Lung (tissue), 12 donors: ENCODE results near the gene FAM53A. TPM values are rescaled to one million over a fixed set of nuclear protein-coding genes. Genes with fewer than 3 reads are reported as not detected.
A peak's percentile ranks its signal among the peaks of the same experiment; 100 is the strongest.

Experiments used
- ATAC-seq: fragments of 200-7000 bp; cut with Tn5 transposase; one replicate; pipeline ENCODE4 v1.9.1; 2020; ENCODE audit warnings: moderate number of reproducible peaks; ENCODE audit not compliant: insufficient read depth, low FRiP score
- DNase-seq, 3 donors: peaks; one replicate each; pipeline ENCODE4 v3.0.0-alpha.2; 2013 to 2017
- H3K27ac ChIP-seq, 2 donors: one replicate each; pipeline ENCODE4 v1.5.1; 2013; ENCODE audit warnings: mild to moderate bottlenecking in 2 of 2, moderate library complexity in 2 of 2, control low read depth in 1 of 2, inconsistent platforms in 1 of 2, low read depth in 1 of 2, low read length in 1 of 2
- H3K27me3 ChIP-seq, 3 donors: one replicate each; pipeline ENCODE4 v1.5.1; 2013; ENCODE audit warnings: low read length in 2 of 3; ENCODE audit not compliant: control insufficient read depth in 3 of 3, insufficient read depth in 3 of 3
- H3K36me3 ChIP-seq, 4 donors: one replicate each; pipeline ENCODE4 v1.5.1; 2013; ENCODE audit warnings: low read length in 4 of 4, mild to moderate bottlenecking in 1 of 4, moderate library complexity in 1 of 4; ENCODE audit not compliant: control insufficient read depth in 4 of 4, insufficient read depth in 4 of 4
- H3K4me1 ChIP-seq, 5 donors: one replicate each; pipeline ENCODE4 v1.5.1; 2013; ENCODE audit warnings: low read length in 5 of 5, mild to moderate bottlenecking in 2 of 5, moderate library complexity in 1 of 5; ENCODE audit not compliant: control insufficient read depth in 5 of 5, insufficient read depth in 5 of 5
- H3K4me3 ChIP-seq: one replicate; pipeline ENCODE4 v1.5.1; 2013; ENCODE audit warnings: mild to moderate bottlenecking, control low read depth, moderate library complexity
- H3K9ac ChIP-seq, 2 donors: one replicate each; pipeline ENCODE4 v1.5.1; 2013; ENCODE audit warnings: low read length in 2 of 2, control low read depth in 1 of 2; ENCODE audit not compliant: insufficient read depth in 1 of 2
- H3K9me3 ChIP-seq, 4 donors: one replicate each; pipeline ENCODE4 v1.5.1; 2013; ENCODE audit warnings: low read length in 3 of 4, mild to moderate bottlenecking in 1 of 4, moderate library complexity in 1 of 4; ENCODE audit not compliant: control insufficient read depth in 4 of 4, insufficient read depth in 3 of 4
- CTCF ChIP-seq: IDR thresholded peaks from 2 replicates; pipeline ENCODE4 v1.5.1; 2012; ENCODE audit warnings: mild to moderate bottlenecking; ENCODE audit errors: control extremely low read depth, extremely low read depth
- WGBS, 2 donors: extraction: QIAGEN DNeasy Blood & Tissue Kit; methylation state at CpG; one replicate each; pipeline ENCODE4 v1.1.7; 2013; 5-methylcytosine and 5-hydroxymethylcytosine counted together
- polyA plus RNA-seq, 2 donors: library from polyadenylated mRNA; stranded (reverse); fragments of 200-250 nt; gene quantifications; one replicate each; pipeline ENCODE4 v1.2.1, GENCODE V29; 2013
- total RNA-seq, 2 donors: library from RNA; depleted of rRNA in 1 of 2; stranded (reverse); fragments of >200 nt in 1 of 2; gene quantifications; one replicate each; pipeline ENCODE4 v1.2.1, GENCODE V29; 2014 to 2021
- donor health status: control.
- donor health status: control.
- donor health status: Bipolar disorder and iron deficiency.
- donor health status: healthy.
- donor health status: DM: yes; HTN: yes; CAD: no.

Gene FAM53A
- total and polyA plus RNA-seq, 4 donors: 1.4 to 2.8 (median 2.2) TPM

- no peak for DNase-seq
Measured at GRCh38 chr4:1711055-1711570, 27.0 kb upstream of the FAM53A start.

GRCh38 chr4:1708581-1708980, 24.5 kb upstream of the FAM53A start:
- H3K27ac ChIP-seq: no peak overlapping the region
- H3K27me3 ChIP-seq: no peaks in the 10 kb centered on the region
- peaks cover 0 to 25% (median 4%) of the 10 kb centered on the region in 5 donors for H3K4me1 ChIP-seq
- DNase-seq (no peak), ATAC-seq (no peak)
- TF ChIP-seq CTCF: no peak
- H3K9me3 ChIP-seq: no peaks in the 10 kb centered on the region
- WGBS, 2 donors: 41 to 69% methylated on average over 1 of the region's 1 CpG
- no peak overlapping the region for H3K9ac ChIP-seq
- peaks cover 3 to 12% (median 9%) of the 10 kb centered on the region in 4 donors for H3K36me3 ChIP-seq
- no peak overlapping the region for H3K4me3 ChIP-seq

More at GRCh38 chr4:1711055-1711570, 27.0 kb upstream of the FAM53A start:
- peak overlapping the region; percentile 12 to 45 for H3K9ac ChIP-seq
- TF ChIP-seq CTCF: no peak
- WGBS, 2 donors: 13 to 17% methylated on average over 22 of the region's 22 CpGs
- H3K36me3 ChIP-seq: peaks cover 0 to 10% (median 2%) of the 10 kb centered on the region in 4 donors
- H3K27me3 ChIP-seq: no peaks in the 10 kb centered on the region
- H3K27ac ChIP-seq: peak overlapping the region; percentile 95 to 100
- H3K4me1 ChIP-seq: peaks cover 0 to 25% (median 4%) of the 10 kb centered on the region in 5 donors
- no peak for ATAC-seq
- no peaks in the 10 kb centered on the region for H3K9me3 ChIP-seq
- peak overlapping the region; percentile 72 for H3K4me3 ChIP-seq

GRCh38 chr4:1706358-1706757, 22.2 kb upstream of the FAM53A start:
- Histone ChIP-seq H3K9me3 (no peaks in the 10 kb centered on the region), H3K4me1 (peaks cover 0 to 19% (median 4%) of the 10 kb centered on the region in 5 donors), H3K4me3 (no peak overlapping the region), H3K9ac (no peak overlapping the region), H3K27me3 (no peaks in the 10 kb centered on the region), H3K27ac (no peak overlapping the region), H3K36me3 (peaks cover 8 to 22% (median 16%) of the 10 kb centered on the region in 4 donors)
- no peak for ATAC-seq
- no peak for DNase-seq
- no peak for TF ChIP-seq CTCF
- WGBS, 2 donors: 85 to 91% methylated on average over 6 of the region's 6 CpGs

GRCh38 chr4:1705732-1706131, 21.6 kb upstream of the FAM53A start:
- no peak for ATAC-seq
- peaks cover 10 to 24% (median 16%) of the 10 kb centered on the region in 4 donors for H3K36me3 ChIP-seq
- no peak overlapping the region for H3K4me3 ChIP-seq
- H3K4me1 ChIP-seq: peaks cover 0 to 13% (median 4%) of the 10 kb centered on the region in 5 donors
- no peaks in the 10 kb centered on the region for H3K9me3 ChIP-seq
- WGBS, 2 donors: 97 to 98% methylated on average over 6 of the region's 6 CpGs
- H3K27ac ChIP-seq: no peak overlapping the region
- no peak for DNase-seq
- TF ChIP-seq CTCF: no peak
- no peaks in the 10 kb centered on the region for H3K27me3 ChIP-seq
- H3K9ac ChIP-seq: no peak overlapping the region
